Natural killer cell treated with Interleukin-12 subunit alpha and Interleukin-12 subunit beta and Interleukin-15 and Interleukin-18, amount 100 ng/mL, for 72 hours (primary cell): ENCODE results near the gene OXLD1. TPM values are rescaled to one million over a fixed set of nuclear protein-coding genes. Genes with fewer than 3 reads are reported as not detected.
"Not testable (repeated sequence)": the region's sequence is repeated elsewhere in the genome, so short reads cannot be mapped to it uniquely, and the experiment has no call there.

Experiments used
- ATAC-seq, 2 donors: fragments of 150-1000 bp; cut with Tn5 transposase in 1 of 2; sonication (Bioruptor Pico), chemical (Tn5 transposase) in 1 of 2; 2 replicates each; pipeline ENCODE4 v1.10.0; 2021
- DNase-seq: peaks from one replicate; pipeline ENCODE4 v3.0.0; 2022; ENCODE audit warnings: low spot score
- H3K27ac Mint-ChIP-seq, 2 donors: 1 replicate in 1 of 2; 2 replicates in 1 of 2; pipeline ENCODE4 v1.8.0; 2022; ENCODE audit warnings: mixed read lengths in 2 of 2, mild to moderate bottlenecking in 1 of 2, moderate library complexity in 1 of 2
- H3K27me3 Mint-ChIP-seq, 2 donors: 1 replicate in 1 of 2; 2 replicates in 1 of 2; pipeline ENCODE4 v1.8.0; 2022; ENCODE audit warnings: mixed read lengths in 2 of 2
- H3K36me3 Mint-ChIP-seq: one replicate; pipeline ENCODE4 v1.8.0; 2022; ENCODE audit warnings: mixed read lengths
- H3K4me1 Mint-ChIP-seq, 2 donors: 1 replicate in 1 of 2; 2 replicates in 1 of 2; pipeline ENCODE4 v1.8.0; 2022; ENCODE audit warnings: low read depth in 2 of 2, mixed read lengths in 2 of 2, mild to moderate bottlenecking in 1 of 2
- H3K4me3 Mint-ChIP-seq: one replicate; pipeline ENCODE4 v1.8.0; 2022; ENCODE audit warnings: mixed read lengths
- H3K9me3 Mint-ChIP-seq: 2 replicates; pipeline ENCODE4 v1.8.0; 2022; ENCODE audit warnings: mixed read lengths
- total RNA-seq, 2 donors: library from RNA; stranded (reverse); gene quantifications; one replicate each; pipeline ENCODE4 v1.2.3, GENCODE V29; 2022

The OXLD1 gene
- total RNA-seq, 2 donors from 2014 or later, result 35.2 to 45.6 TPM

- peaks cover 26 to 36% of the 10 kb centered on the region in 2 donors for H3K4me1 Mint-ChIP-seq
- H3K27me3 Mint-ChIP-seq, result no peaks in the 10 kb centered on the region
- H3K9me3 Mint-ChIP-seq, result no peaks in the 10 kb centered on the region
- H3K27ac Mint-ChIP-seq, result peak overlapping the region; percentile 86 to 88
- DNase-seq (no peak), ATAC-seq (peak; percentile 0 to 4)
- H3K36me3 Mint-ChIP-seq, result no peaks in the 10 kb centered on the region
- peak overlapping the region; percentile 90 for H3K4me3 Mint-ChIP-seq
These were observed 16.8 kb upstream of the OXLD1 start for GRCh38 chr17:81683208-81683583.

- Mint-ChIP-seq H3K4me1 (peaks cover 26 to 36% of the 10 kb centered on the region in 2 donors), H3K36me3 (no peaks in the 10 kb centered on the region), H3K27ac (peak overlapping the region; percentile 86 to 88), H3K27me3 (no peaks in the 10 kb centered on the region), H3K9me3 (no peaks in the 10 kb centered on the region), H3K4me3 (peak overlapping the region; percentile 90)
- ATAC-seq (no peak), DNase-seq (no peak)
These were observed 16.3 kb upstream of the OXLD1 start for GRCh38 chr17:81682565-81683207.

GRCh38 chr17:81681672-81682071 is 15.3 kb upstream of the OXLD1 start:
- Mint-ChIP-seq H3K36me3 (no peaks in the 10 kb centered on the region), H3K27ac (no peak overlapping the region), H3K4me3 (no peak overlapping the region)

GRCh38 chr17:81680150-81680549 is 13.7 kb upstream of the OXLD1 start:
- ATAC-seq (no peak), DNase-seq (no peak)
- H3K36me3 Mint-ChIP-seq, result no peaks in the 10 kb centered on the region
- H3K9me3 Mint-ChIP-seq, result no peaks in the 10 kb centered on the region
- H3K27ac Mint-ChIP-seq, result no peak overlapping the region
- peaks cover 24 to 26% of the 10 kb centered on the region in 2 donors for H3K4me1 Mint-ChIP-seq
- H3K4me3 Mint-ChIP-seq, result no peak overlapping the region
- no peaks in the 10 kb centered on the region for H3K27me3 Mint-ChIP-seq

More at GRCh38 chr17:81681672-81682071, 15.3 kb upstream of the OXLD1 start:
- peaks cover 26 to 27% of the 10 kb centered on the region in 2 donors for H3K4me1 Mint-ChIP-seq
- ATAC-seq, result no peak
- no peaks in the 10 kb centered on the region for H3K9me3 Mint-ChIP-seq
- H3K27me3 Mint-ChIP-seq, result no peaks in the 10 kb centered on the region
- no peak for DNase-seq

GRCh38 chr17:81676906-81677305 is 10.5 kb upstream of the OXLD1 start:
- DNase-seq (no peak), ATAC-seq (no peak)
- H3K9me3 Mint-ChIP-seq, result no peaks in the 10 kb centered on the region
- peaks cover 7 to 13% of the 10 kb centered on the region in 2 donors for H3K4me1 Mint-ChIP-seq
- H3K36me3 Mint-ChIP-seq, result no peaks in the 10 kb centered on the region
- H3K27me3 Mint-ChIP-seq, result no peaks in the 10 kb centered on the region
- H3K27ac Mint-ChIP-seq, result no peak overlapping the region
- H3K4me3 Mint-ChIP-seq, result no peak overlapping the region

GRCh38 chr17:81675515-81676221 is 9.3 kb upstream of the OXLD1 start:
- not testable (repeated sequence) for DNase-seq, H3K4me3 Mint-ChIP-seq, H3K27me3 Mint-ChIP-seq

GRCh38 chr17:81673561-81674258 is 7.3 kb upstream of the OXLD1 start:
- Mint-ChIP-seq H3K27ac (no peak overlapping the region), H3K27me3 (no peaks in the 10 kb centered on the region), H3K36me3 (no peaks in the 10 kb centered on the region), H3K4me3 (no peak overlapping the region), H3K4me1 (peaks cover 7 to 8% of the 10 kb centered on the region in 2 donors), H3K9me3 (no peaks in the 10 kb centered on the region)
- ATAC-seq (no peak), DNase-seq (no peak)

More at GRCh38 chr17:81675515-81676221, 9.3 kb upstream of the OXLD1 start:
- not testable (repeated sequence) for H3K36me3 Mint-ChIP-seq, H3K27ac Mint-ChIP-seq, H3K9me3 Mint-ChIP-seq, ATAC-seq
- H3K4me1 Mint-ChIP-seq, result peaks cover 7 to 11% of the 10 kb centered on the region in 2 donors

- H3K36me3 Mint-ChIP-seq, result no peaks in the 10 kb centered on the region
- H3K27me3 Mint-ChIP-seq, result no peaks in the 10 kb centered on the region
- no peak for DNase-seq
These were observed 6.5 kb upstream of the OXLD1 start for GRCh38 chr17:81672954-81673353.

GRCh38 chr17:81672504-81672903 is 6.1 kb upstream of the OXLD1 start:
- DNase-seq (no peak), ATAC-seq (peak; percentile 3 to 44)
- Mint-ChIP-seq H3K4me1 (peaks cover 17% of the 10 kb centered on the region in 2 donors), H3K27me3 (no peaks in the 10 kb centered on the region), H3K36me3 (no peaks in the 10 kb centered on the region), H3K27ac (no peak overlapping the region), H3K9me3 (no peaks in the 10 kb centered on the region), H3K4me3 (no peak overlapping the region)

More at GRCh38 chr17:81672954-81673353, 6.5 kb upstream of the OXLD1 start:
- ATAC-seq, result peak; percentile 3 to 33
- no peak overlapping the region for H3K27ac Mint-ChIP-seq
- no peak overlapping the region for H3K4me3 Mint-ChIP-seq
- no peaks in the 10 kb centered on the region for H3K9me3 Mint-ChIP-seq
- H3K4me1 Mint-ChIP-seq, result peaks cover 13% of the 10 kb centered on the region in 2 donors

- H3K4me1 Mint-ChIP-seq, result peaks cover 23 to 24% of the 10 kb centered on the region in 2 donors
- no peaks in the 10 kb centered on the region for H3K36me3 Mint-ChIP-seq
- no peaks in the 10 kb centered on the region for H3K27me3 Mint-ChIP-seq
These were observed 1.3 kb upstream of the OXLD1 start for GRCh38 chr17:81667754-81668153.

GRCh38 chr17:81666092-81666341 is 388 bp downstream of the OXLD1 start:
- ATAC-seq (peak in 1 of 2 donors; percentile 54), DNase-seq (no peak)
- no peaks in the 10 kb centered on the region for H3K9me3 Mint-ChIP-seq
- peak overlapping the region; percentile 91 to 96 for H3K27ac Mint-ChIP-seq
- no peaks in the 10 kb centered on the region for H3K36me3 Mint-ChIP-seq
- H3K4me3 Mint-ChIP-seq, result peak overlapping the region; percentile 93
- no peaks in the 10 kb centered on the region for H3K27me3 Mint-ChIP-seq
- peaks cover 23 to 24% of the 10 kb centered on the region in 2 donors for H3K4me1 Mint-ChIP-seq

More at GRCh38 chr17:81667754-81668153, 1.3 kb upstream of the OXLD1 start:
- DNase-seq (no peak), ATAC-seq (no peak)
- no peaks in the 10 kb centered on the region for H3K9me3 Mint-ChIP-seq
- H3K4me3 Mint-ChIP-seq, result peak overlapping the region; percentile 93
- H3K27ac Mint-ChIP-seq, result peak overlapping the region; percentile 91 to 96

- H3K4me1 Mint-ChIP-seq, result peaks cover 23 to 24% of the 10 kb centered on the region in 2 donors
These were observed 957 bp downstream of the OXLD1 start for GRCh38 chr17:81665205-81666091.

GRCh38 chr17:81664051-81664470 is 2.3 kb downstream of the OXLD1 start:
- Mint-ChIP-seq H3K9me3 (no peaks in the 10 kb centered on the region), H3K4me1 (peaks cover 23 to 24% of the 10 kb centered on the region in 2 donors), H3K4me3 (no peak overlapping the region), H3K36me3 (no peaks in the 10 kb centered on the region), H3K27me3 (no peaks in the 10 kb centered on the region), H3K27ac (no peak overlapping the region)
- DNase-seq, result no peak
- no peak for ATAC-seq

More at GRCh38 chr17:81665205-81666091, 957 bp downstream of the OXLD1 start:
- ATAC-seq (peak; percentile 29 to 64), DNase-seq (no peak)
- Mint-ChIP-seq H3K9me3 (no peaks in the 10 kb centered on the region), H3K27ac (peak overlapping the region; percentile 91 to 96), H3K27me3 (no peaks in the 10 kb centered on the region), H3K4me3 (peak overlapping the region; percentile 93), H3K36me3 (no peaks in the 10 kb centered on the region)
